Germinal center (tissue), 1 donor: ENCODE data around the gene BICDL1.

ENCODE experiments used
- DNase-seq: peaks from one replicate; pipeline ENCODE4 v3.0.0; 2012; ENCODE audit warnings: mixed read lengths, low spot score

BICDL1 gene

GRCh38 chr12:120131116-120131515, 142.1 kb downstream of the BICDL1 start:
- no peak for DNase-seq

GRCh38 chr12:120132054-120132836, 143.2 kb downstream of the BICDL1 start:
- DNase-seq: no peak

- peak; percentile 75 for DNase-seq
These were observed 143.9 kb downstream of the BICDL1 start for GRCh38 chr12:120132863-120133385.

- DNase-seq: no peak
These were observed 145.4 kb downstream of the BICDL1 start for GRCh38 chr12:120134307-120134980.

- DNase-seq: no peak
These were observed 147.2 kb downstream of the BICDL1 start for GRCh38 chr12:120136093-120136770.

GRCh38 chr12:120137833-120138232, 148.8 kb downstream of the BICDL1 start:
- no peak for DNase-seq

- no peak for DNase-seq
These were observed 149.3 kb downstream of the BICDL1 start for GRCh38 chr12:120138366-120138765.

- no peak for DNase-seq
These were observed 150.9 kb downstream of the BICDL1 start for GRCh38 chr12:120139958-120140357.

- no peak for DNase-seq
These were observed 151.6 kb downstream of the BICDL1 start for GRCh38 chr12:120140603-120141002.

GRCh38 chr12:120141336-120141735, 152.3 kb downstream of the BICDL1 start:
- no peak for DNase-seq

- DNase-seq: no peak
These were observed 153.3 kb downstream of the BICDL1 start for GRCh38 chr12:120142231-120142877.
